GM19452 (cell line): ENCODE measurements around the gene STK24.

Source experiments
- ATAC-seq: cut with Tn5 transposase; IDR thresholded peaks from one replicate; pipeline ENCODE4 v1.9.1; 2021; ENCODE audit not compliant: unreplicated experiment

Gene STK24

GRCh38 chr13:98492335-98493041, 84.4 kb downstream of the STK24 start:
- no peak for ATAC-seq

DNA sequence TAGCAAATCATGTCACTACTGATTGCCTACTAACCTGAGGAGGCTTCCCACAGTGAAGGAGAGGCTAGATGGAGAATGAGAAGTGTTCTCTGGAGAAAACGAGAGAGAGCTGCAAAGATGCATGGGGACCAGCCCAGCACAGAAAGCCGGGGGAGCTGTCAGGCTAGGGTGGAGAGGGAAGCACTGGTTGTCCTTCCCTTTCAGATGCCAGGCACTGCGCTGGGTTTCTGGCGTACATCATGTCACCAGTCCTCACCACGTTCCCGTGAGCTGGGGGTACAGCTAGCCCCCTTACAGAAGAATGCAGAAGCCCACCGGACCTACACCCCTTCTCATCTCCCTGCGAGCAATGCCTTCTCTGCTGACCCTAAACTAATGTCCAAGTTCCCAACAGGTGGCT, 86.0 kb downstream of the STK24 start:
- ATAC-seq = no peak

DNA sequence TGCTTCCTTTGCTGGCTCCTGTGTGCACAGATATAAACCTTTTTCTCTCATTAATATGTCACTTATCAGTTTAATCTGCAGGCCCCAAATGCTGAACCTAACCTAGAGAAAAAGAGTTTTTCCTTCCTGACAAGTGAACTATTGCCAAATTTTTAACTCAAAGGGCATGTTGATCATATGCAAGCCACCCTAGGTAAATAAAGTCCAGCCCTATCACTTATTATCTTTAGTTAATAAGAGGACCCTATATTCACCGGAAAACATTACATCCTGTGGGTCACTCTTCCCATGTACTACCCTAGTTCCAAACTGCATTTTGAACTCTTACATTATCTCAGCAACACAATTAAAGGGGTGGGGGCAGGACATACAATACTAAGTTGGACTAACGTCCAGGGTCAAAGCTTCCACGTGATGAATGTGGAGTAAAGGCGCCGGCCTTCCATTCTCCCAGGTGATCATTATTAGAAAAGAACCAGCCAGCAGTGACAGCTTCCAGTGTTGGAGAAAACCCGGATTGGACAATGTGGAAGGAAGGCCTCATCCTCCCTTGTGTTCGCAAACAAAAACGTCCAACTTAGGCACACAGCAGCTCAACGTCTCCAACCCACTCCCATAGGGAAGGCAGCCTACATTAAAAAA, 86.6 kb downstream of the STK24 start:
- ATAC-seq = no peak

GRCh38 chr13:98489446-98490194, 87.3 kb downstream of the STK24 start:
- no peak for ATAC-seq

DNA sequence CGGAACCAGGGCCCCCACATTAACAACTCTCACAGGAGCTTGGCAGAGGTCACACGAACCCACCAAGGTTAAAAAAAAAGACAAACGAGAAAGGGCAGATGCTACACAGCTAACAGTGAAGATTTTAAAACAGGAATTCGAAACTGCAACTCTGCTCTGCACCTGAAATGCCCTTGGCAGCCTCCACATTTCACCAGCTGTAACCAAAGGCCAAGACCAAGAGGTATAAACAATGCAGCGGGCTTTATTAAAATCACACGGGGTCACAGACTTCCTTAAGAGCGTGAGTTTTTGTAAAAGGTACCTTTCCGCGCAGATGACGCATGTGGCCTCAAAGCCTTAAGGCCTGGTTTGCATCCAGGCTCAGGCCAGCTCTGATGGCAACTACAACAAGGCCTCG, 88.2 kb downstream of the STK24 start:
- ATAC-seq = peak; percentile 68

- ATAC-seq = no peak
Observed at GRCh38 chr13:98487522-98487921, 89.4 kb downstream of the STK24 start.

DNA sequence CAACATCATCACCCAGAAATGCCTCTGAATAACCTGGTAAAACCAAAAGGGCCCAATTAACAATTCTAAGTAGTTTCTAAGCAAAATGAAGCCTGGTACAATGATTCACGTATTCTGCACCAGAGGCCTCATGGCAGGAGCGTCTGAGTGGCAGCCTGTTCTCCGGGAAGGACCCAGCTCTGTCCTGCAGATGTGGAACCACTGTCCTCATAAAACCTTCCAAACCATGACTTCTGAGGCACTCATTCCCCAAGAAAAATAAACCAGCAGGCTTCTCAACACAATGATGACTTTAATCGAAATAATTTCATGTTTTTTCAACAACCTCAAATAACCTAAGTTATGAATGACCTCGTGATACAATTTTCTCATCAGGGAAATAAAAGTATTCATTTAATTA, 89.9 kb downstream of the STK24 start:
- no peak for ATAC-seq

GRCh38 chr13:98486412-98486811, 90.5 kb downstream of the STK24 start:
- ATAC-seq = no peak

DNA sequence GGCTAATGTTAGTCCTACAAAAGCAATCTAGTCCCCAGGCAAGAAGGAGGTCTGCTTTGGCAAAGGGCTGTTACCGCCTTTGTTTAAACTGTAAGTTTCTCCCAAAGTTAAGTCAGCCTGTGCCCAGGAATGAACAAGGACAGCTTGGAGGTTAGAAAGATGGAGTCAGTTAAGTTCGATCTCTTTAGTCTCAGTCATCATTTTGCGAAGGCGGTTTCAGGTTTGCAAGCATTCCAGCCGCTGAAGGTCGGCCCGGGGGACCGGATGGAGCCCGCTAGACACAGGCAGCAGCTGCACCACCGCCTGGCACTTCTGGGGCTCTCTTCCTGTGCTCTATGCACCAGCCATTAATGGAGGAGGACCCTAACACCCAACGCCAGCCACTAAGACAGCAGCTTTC, 91.3 kb downstream of the STK24 start:
- ATAC-seq = no peak

DNA sequence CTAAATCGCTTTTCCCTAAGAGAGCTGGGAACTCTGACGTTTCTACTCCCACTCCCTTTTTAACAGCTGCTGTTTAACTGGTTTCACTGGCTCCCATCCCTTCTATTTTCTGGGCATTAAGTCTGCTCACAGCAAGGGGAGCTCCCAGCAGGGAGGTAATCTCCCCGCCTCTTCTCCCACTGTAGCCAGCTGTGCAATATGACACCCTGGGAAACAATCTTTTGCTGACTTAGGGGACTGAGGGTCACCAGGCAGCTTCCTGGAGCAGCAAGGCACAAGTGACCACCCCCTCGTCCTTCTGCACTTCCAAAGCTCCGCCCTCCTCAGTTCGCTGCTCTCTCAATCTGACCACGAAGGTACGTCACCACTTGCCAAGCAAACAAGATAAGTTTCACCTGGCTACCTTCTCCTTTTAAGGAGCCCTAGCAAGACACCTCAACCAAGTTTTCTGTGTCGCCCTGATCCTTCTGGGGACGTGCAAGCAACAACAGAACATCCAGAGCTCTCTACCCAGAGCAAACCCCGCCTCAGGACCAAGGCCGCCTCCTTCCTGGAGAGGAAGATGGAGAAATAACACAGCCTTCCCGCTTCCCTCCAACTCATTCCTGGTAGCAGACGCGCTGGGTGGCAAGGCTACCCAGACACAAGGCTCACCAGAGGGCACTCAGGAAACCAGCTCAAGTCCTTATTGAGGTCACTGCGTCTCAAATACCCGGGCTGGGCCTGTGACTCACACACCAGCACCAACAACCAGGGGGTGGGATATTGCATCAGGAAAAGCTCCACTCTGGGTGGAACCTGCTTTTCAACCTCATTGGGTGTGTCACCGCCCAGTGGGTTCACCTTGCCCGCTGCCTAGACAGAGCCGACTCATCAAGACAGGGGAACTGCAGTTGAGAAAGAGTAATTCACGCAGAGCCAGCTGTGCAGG, 92.4 kb downstream of the STK24 start:
- ATAC-seq = no peak

- ATAC-seq = no peak
Observed at GRCh38 chr13:98483601-98484288, 93.2 kb downstream of the STK24 start.

- no peak for ATAC-seq
Observed at GRCh38 chr13:98482476-98483444, 94.1 kb downstream of the STK24 start.

GRCh38 chr13:98480915-98481877, 95.7 kb downstream of the STK24 start:
- no peak for ATAC-seq

DNA sequence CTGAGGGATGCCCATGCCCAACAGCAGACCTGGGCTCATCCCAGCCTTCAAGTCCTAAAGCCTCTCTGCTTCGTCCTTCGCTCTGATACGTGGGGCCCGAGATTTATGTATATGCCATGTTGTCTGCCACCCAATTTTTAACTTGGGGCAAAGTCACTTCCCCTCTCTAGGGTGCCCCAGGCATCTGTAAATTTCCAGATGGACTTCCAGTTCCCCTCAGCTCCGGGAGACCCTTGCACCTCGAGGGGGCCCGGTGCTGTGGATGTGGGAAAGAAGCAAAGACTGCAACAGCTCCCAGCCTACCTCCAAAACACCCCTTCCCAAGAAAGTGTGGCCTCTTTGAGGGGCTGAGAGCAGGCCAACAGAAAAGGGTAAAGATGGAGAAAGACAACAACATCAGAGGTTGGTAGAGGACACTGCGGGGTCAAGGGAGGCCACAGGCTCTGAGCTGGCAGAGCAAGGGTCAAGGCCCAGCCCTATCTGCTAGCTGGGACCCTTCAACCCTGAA, 97.4 kb downstream of the STK24 start:
- no peak for ATAC-seq

GRCh38 chr13:98478189-98479129, 98.4 kb downstream of the STK24 start:
- ATAC-seq = peak; percentile 41

GRCh38 chr13:98476538-98476966, 100.4 kb downstream of the STK24 start:
- ATAC-seq = peak; percentile 95

DNA sequence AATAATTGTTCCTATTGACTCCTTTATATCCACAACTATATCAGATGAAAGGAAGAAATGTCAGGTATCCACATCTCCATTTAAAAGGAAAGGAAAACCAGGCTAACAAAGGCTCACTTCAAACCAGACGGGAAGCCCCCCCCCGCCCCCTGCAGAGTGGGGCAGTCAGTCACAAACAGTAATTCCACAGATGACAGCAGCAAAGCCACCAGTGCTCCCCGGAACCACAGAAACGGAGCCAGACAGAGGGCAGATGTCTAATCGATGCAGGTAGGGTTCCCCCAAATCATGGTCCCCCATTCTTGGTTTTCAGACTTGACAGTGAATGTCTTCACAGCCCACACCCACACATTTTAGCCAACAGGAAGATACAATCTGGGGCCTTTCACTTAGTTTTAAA, 100.8 kb downstream of the STK24 start:
- peak; percentile 37 for ATAC-seq
